ENCODE results near the gene MYADM.

GRCh38 chr19:53904909-53905308 is 37.2 kb downstream of the MYADM start:
- TF ChIP-seq EZH2 (IDR thresholded peaks at IDR 0.05; ENCODE audit: borderline replicate concordance, low read length) (no peak), CTCF (conservative IDR thresholded peaks at IDR 0.05 in 1 of 2, IDR thresholded peaks at IDR 0.05 in 1 of 2; ENCODE audit: extremely low read depth in 1 of 2, insufficient read depth in 1 of 2, low read depth in 1 of 2, low read length in 2 of 2) (no peak)

All from mammary epithelial cell (primary cell).